ENCODE measurements around the gene KMT2E.

KMT2E gene

GRCh38 chr7:105024734-105025133, 10.7 kb downstream of the KMT2E start:
- peaks cover 27% of the 10 kb centered on the region for H3K36me3 ChIP-seq (ENCODE audit: control insufficient read depth, low read length)
- no peak overlapping the region for H3K27ac ChIP-seq (ENCODE audit: low read depth, low read length)
- no peak overlapping the region for H3K4me3 ChIP-seq (ENCODE audit: low read length)
- H3K79me2 ChIP-seq (ENCODE audit: control insufficient read depth, low read length) = peaks cover 100% of the 10 kb centered on the region
- H3K9me3 ChIP-seq (ENCODE audit: control insufficient read depth, insufficient read depth, low read length) = no peaks in the 10 kb centered on the region
- H3K9me2 ChIP-seq (replicated peaks; ENCODE audit: control insufficient read depth, low read length) = no peaks in the 10 kb centered on the region
- TF ChIP-seq EZH2phosphoT487 (IDR thresholded peaks at IDR 0.05; ENCODE audit: borderline replicate concordance, low read length) = no peak
- no peak for TF ChIP-seq CTCF (IDR thresholded peaks at IDR 0.05; ENCODE audit: low read depth, low read length, poor library complexity, severe bottlenecking)
- peaks cover 72% of the 10 kb centered on the region for H4K20me1 ChIP-seq (ENCODE audit: control insufficient read depth, insufficient read depth, low read depth, low read length)
- peaks cover 18% of the 10 kb centered on the region for H3F3A ChIP-seq (ENCODE audit: control insufficient read depth, insufficient read depth)
- peaks cover 96% of the 10 kb centered on the region for H3K4me1 ChIP-seq (ENCODE audit: control insufficient read depth, low read length)
- peak overlapping the region; percentile 5 for H3K4me2 ChIP-seq (ENCODE audit: low read length)
- H3K27me3 ChIP-seq (ENCODE audit: control insufficient read depth, low read length) = no peaks in the 10 kb centered on the region

GRCh38 chr7:105026750-105027149, 12.7 kb downstream of the KMT2E start:
- Histone ChIP-seq H3K9me2 (replicated peaks; ENCODE audit: control insufficient read depth, low read length) (no peaks in the 10 kb centered on the region), H3K27ac (ENCODE audit: low read depth, low read length) (no peak overlapping the region), H3K4me3 (ENCODE audit: low read length) (no peak overlapping the region), H4K20me1 (ENCODE audit: control insufficient read depth, insufficient read depth, low read depth, low read length) (peaks cover 70% of the 10 kb centered on the region), H3K4me1 (ENCODE audit: control insufficient read depth, low read length) (peaks cover 79% of the 10 kb centered on the region), H3K79me2 (ENCODE audit: control insufficient read depth, low read length) (peaks cover 100% of the 10 kb centered on the region), H3K36me3 (ENCODE audit: control insufficient read depth, low read length) (peaks cover 23% of the 10 kb centered on the region), H3K9me3 (ENCODE audit: control insufficient read depth, insufficient read depth, low read length) (no peaks in the 10 kb centered on the region), H3K4me2 (ENCODE audit: low read length) (peak overlapping the region; percentile 11; the same call in 1 of the 2 replicates), H3F3A (ENCODE audit: control insufficient read depth, insufficient read depth) (peaks cover 10% of the 10 kb centered on the region; the same call in 1 of the 2 replicates), H3K27me3 (ENCODE audit: control insufficient read depth, low read length) (no peaks in the 10 kb centered on the region)
- TF ChIP-seq EZH2phosphoT487 (IDR thresholded peaks at IDR 0.05; ENCODE audit: borderline replicate concordance, low read length) (no peak), CTCF (IDR thresholded peaks at IDR 0.05; ENCODE audit: low read depth, low read length, poor library complexity, severe bottlenecking) (no peak)

GRCh38 chr7:105027176-105027853, 13.3 kb downstream of the KMT2E start:
- TF ChIP-seq EZH2phosphoT487 (IDR thresholded peaks at IDR 0.05; ENCODE audit: borderline replicate concordance, low read length) (no peak), CTCF (IDR thresholded peaks at IDR 0.05; ENCODE audit: low read depth, low read length, poor library complexity, severe bottlenecking) (no peak)
- peaks cover 4% of the 10 kb centered on the region; the same call in 1 of the 2 replicates for H3F3A ChIP-seq (ENCODE audit: control insufficient read depth, insufficient read depth)
- no peak overlapping the region for H3K4me2 ChIP-seq (ENCODE audit: low read length)

More at GRCh38 chr7:105027176-105027853, 13.3 kb downstream of the KMT2E start:
- Histone ChIP-seq H3K27ac (ENCODE audit: low read depth, low read length) (no peak overlapping the region), H3K36me3 (ENCODE audit: control insufficient read depth, low read length) (peaks cover 23% of the 10 kb centered on the region), H4K20me1 (ENCODE audit: control insufficient read depth, insufficient read depth, low read depth, low read length) (peaks cover 66% of the 10 kb centered on the region), H3K27me3 (ENCODE audit: control insufficient read depth, low read length) (no peaks in the 10 kb centered on the region), H3K9me3 (ENCODE audit: control insufficient read depth, insufficient read depth, low read length) (no peaks in the 10 kb centered on the region), H3K79me2 (ENCODE audit: control insufficient read depth, low read length) (peaks cover 100% of the 10 kb centered on the region), H3K4me3 (ENCODE audit: low read length) (no peak overlapping the region), H3K4me1 (ENCODE audit: control insufficient read depth, low read length) (peaks cover 74% of the 10 kb centered on the region), H3K9me2 (replicated peaks; ENCODE audit: control insufficient read depth, low read length) (no peaks in the 10 kb centered on the region)

All from DOHH2 (cell line).